ENCODE data around the gene IGF2. TPM values are rescaled to one million over a fixed set of nuclear protein-coding genes. Genes with fewer than 3 reads are reported as not detected.

The IGF2 gene
- total RNA-seq, 1 experiment from 2014 or later, result 14.5 TPM

- no peaks in the 10 kb centered on the region for H3K36me3 ChIP-seq (ENCODE audit: control insufficient read depth, insufficient read depth, low read length)
- H3K27me3 ChIP-seq (ENCODE audit: control insufficient read depth, insufficient read depth, low read length), result peaks cover 3% of the 10 kb centered on the region; the same call in 1 of the 2 replicates
- no peak for ATAC-seq
- no peak overlapping the region for H3K4me3 ChIP-seq (ENCODE audit: low read depth in 2 of 2, low read length in 2 of 2)
- DNase-seq (ENCODE audit: low read depth, low spot score), result no peak
- in situ Hi-C loops (cut with HindIII; ENCODE audit: low pct_unique_long_range_greater_than_20kb, low sequenced_read_pairs) (no loop called here), intact Hi-C loops (cut with micrococcal nuclease; ENCODE audit: unreplicated experiment) (no loop called here)
- H3K4me1 ChIP-seq (ENCODE audit: control insufficient read depth, insufficient read depth, low read length), result peaks cover 6% of the 10 kb centered on the region
- H3K9me3 ChIP-seq (ENCODE audit: control insufficient read depth, insufficient read depth, low read depth, low read length), result no peaks in the 10 kb centered on the region
- TF ChIP-seq, protein P1, sequence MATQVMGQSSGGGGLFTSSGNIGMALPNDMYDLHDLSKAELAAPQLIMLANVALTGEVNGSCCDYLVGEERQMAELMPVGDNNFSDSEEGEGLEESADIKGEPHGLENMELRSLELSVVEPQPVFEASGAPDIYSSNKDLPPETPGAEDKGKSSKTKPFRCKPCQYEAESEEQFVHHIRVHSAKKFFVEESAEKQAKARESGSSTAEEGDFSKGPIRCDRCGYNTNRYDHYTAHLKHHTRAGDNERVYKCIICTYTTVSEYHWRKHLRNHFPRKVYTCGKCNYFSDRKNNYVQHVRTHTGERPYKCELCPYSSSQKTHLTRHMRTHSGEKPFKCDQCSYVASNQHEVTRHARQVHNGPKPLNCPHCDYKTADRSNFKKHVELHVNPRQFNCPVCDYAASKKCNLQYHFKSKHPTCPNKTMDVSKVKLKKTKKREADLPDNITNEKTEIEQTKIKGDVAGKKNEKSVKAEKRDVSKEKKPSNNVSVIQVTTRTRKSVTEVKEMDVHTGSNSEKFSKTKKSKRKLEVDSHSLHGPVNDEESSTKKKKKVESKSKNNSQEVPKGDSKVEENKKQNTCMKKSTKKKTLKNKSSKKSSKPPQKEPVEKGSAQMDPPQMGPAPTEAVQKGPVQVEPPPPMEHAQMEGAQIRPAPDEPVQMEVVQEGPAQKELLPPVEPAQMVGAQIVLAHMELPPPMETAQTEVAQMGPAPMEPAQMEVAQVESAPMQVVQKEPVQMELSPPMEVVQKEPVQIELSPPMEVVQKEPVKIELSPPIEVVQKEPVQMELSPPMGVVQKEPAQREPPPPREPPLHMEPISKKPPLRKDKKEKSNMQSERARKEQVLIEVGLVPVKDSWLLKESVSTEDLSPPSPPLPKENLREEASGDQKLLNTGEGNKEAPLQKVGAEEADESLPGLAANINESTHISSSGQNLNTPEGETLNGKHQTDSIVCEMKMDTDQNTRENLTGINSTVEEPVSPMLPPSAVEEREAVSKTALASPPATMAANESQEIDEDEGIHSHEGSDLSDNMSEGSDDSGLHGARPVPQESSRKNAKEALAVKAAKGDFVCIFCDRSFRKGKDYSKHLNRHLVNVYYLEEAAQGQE (IDR thresholded peaks at IDR 0.05; ENCODE audit: insufficient read depth in 1 of 2, low read depth in 2 of 2, low read length in 1 of 2), result no peak
- TF ChIP-seq SIN3A (IDR thresholded peaks at IDR 0.05; ENCODE audit: borderline replicate concordance, insufficient read depth, low read depth, low read length), result no peak
- no peak for TF ChIP-seq TCF7L2 (IDR thresholded peaks at IDR 0.05; ENCODE audit: low read depth, low read length)
- TF ChIP-seq POLR2AphosphoS5 (IDR thresholded peaks at IDR 0.05; ENCODE audit: low read depth, low read length), result no peak
- TF ChIP-seq CTCF (IDR thresholded peaks at IDR 0.05), result no peak
- H3K27ac ChIP-seq (ENCODE audit: low read length), result no peak overlapping the region
- CTCF ChIA-PET, result interaction anchor here (0.8 kb wide), 1 partner anchor 22 kb away, joined by 4 read pairs; no protein-coding TSS in a partner anchor
- BruUV-seq (replicated peaks), result no TSS peak
- POLR2A ChIA-PET, result no interaction called here
Measured at GRCh38 chr11:2135648-2136201, 3.5 kb downstream of the IGF2 start.

- Histone ChIP-seq H3K27ac (ENCODE audit: low read length) (no peak overlapping the region), H3K4me3 (ENCODE audit: low read depth in 2 of 2, low read length in 2 of 2) (no peak overlapping the region), H3K27me3 (ENCODE audit: control insufficient read depth, insufficient read depth, low read length) (peaks cover 2% of the 10 kb centered on the region; the same call in 1 of the 2 replicates), H3K9me3 (ENCODE audit: control insufficient read depth, insufficient read depth, low read depth, low read length) (no peaks in the 10 kb centered on the region), H3K36me3 (ENCODE audit: control insufficient read depth, insufficient read depth, low read length) (no peaks in the 10 kb centered on the region), H3K4me1 (ENCODE audit: control insufficient read depth, insufficient read depth, low read length) (peaks cover 5% of the 10 kb centered on the region)
- no peak for DNase-seq (ENCODE audit: low read depth, low spot score)
- intact Hi-C loops (cut with micrococcal nuclease; ENCODE audit: unreplicated experiment) (no loop called here), in situ Hi-C loops (cut with HindIII; ENCODE audit: low pct_unique_long_range_greater_than_20kb, low sequenced_read_pairs) (no loop called here)
- no TSS peak for BruUV-seq (replicated peaks)
- ATAC-seq, result no peak
- ChIA-PET POLR2A (no interaction called here), CTCF (no interaction called here)
- TF ChIP-seq, protein P1 (IDR thresholded peaks at IDR 0.05; ENCODE audit: insufficient read depth in 1 of 2, low read depth in 2 of 2, low read length in 1 of 2), result no peak
- no peak for TF ChIP-seq TCF7L2 (IDR thresholded peaks at IDR 0.05; ENCODE audit: low read depth, low read length)
- TF ChIP-seq POLR2AphosphoS5 (IDR thresholded peaks at IDR 0.05; ENCODE audit: low read depth, low read length), result no peak
- TF ChIP-seq CTCF (IDR thresholded peaks at IDR 0.05), result no peak
- TF ChIP-seq SIN3A (IDR thresholded peaks at IDR 0.05; ENCODE audit: borderline replicate concordance, insufficient read depth, low read depth, low read length), result no peak
Measured at GRCh38 chr11:2135018-2135569, 4.1 kb downstream of the IGF2 start.

All from Panc1 (cell line).